ENCODE data around the gene DCTN5.
"Not testable (repeated sequence)": the region's sequence is repeated elsewhere in the genome, so short reads cannot be mapped to it uniquely, and the experiment has no call there.

Gene DCTN5

DNA sequence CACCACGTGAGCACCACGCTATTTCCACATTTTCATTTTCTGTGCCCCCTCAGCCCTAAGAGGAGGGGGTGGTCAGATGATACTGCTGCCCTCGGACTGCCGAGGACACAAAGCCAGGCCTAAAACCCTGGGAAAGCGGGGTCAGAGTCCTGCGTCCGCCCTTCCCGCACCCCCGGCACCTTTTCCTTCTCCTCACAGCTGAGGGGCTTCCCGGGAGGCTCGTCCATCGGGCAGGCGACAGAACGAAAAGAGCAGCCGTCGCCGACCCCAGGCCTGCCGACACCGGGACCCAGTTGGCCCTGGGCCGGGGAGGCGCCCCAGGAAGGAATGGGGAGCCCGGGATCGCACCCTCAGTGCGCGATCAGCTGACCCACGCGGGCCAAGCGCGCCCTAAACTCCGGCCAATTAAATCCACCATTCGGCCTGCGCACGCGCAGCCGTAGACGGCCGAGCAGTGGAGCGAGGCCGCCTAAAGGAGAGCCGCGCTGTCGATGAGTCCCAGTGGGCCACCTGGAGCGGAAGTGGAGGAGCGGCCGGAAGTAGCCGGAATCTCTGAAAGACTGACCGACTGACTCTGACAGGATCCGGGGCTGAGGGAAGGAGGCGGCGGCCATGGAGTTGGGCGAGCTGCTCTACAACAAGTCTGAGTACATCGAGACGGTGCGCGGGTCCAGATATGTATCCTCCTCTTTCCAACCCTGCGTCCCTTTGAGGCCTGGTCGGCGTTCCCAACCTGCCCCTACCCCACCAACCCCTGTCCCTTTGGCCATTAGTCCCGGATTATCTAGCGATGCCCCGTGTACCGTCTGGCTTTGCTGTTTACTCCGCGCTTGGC, at the start of gene DCTN5, which contains the start of gene PALB2:
TSS of gene DCTN5 (plus strand) at position 536 of the 835 bp plus-strand sequence. CDS start at position 613, 77 bp downstream.
TSS of gene PALB2 (minus strand) at position 380 of the 835 bp plus-strand sequence. CDS start at position 227, 153 bp downstream.
- peak; percentile 79 for DNase-seq

DNA sequence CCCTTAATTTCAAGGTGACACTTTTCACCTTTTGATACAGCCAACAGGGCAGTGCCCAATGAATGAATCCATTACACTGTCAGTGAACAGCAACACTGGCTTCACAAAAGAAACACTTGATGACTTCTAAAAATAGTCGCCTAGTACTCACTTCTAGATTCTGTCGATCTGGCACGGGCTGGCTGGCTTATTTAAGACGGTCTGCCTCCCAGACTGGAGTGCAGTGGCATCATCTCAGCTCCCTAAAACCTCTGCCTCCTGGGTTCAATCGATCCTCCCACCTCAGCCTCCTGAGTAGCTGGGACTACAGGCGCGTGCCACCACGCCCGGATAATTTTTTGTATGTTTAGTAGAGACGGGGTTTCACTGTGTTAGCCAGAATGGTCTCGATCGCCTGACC, 47.1 kb upstream of the DCTN5 start:
- DNase-seq = no peak

DNA sequence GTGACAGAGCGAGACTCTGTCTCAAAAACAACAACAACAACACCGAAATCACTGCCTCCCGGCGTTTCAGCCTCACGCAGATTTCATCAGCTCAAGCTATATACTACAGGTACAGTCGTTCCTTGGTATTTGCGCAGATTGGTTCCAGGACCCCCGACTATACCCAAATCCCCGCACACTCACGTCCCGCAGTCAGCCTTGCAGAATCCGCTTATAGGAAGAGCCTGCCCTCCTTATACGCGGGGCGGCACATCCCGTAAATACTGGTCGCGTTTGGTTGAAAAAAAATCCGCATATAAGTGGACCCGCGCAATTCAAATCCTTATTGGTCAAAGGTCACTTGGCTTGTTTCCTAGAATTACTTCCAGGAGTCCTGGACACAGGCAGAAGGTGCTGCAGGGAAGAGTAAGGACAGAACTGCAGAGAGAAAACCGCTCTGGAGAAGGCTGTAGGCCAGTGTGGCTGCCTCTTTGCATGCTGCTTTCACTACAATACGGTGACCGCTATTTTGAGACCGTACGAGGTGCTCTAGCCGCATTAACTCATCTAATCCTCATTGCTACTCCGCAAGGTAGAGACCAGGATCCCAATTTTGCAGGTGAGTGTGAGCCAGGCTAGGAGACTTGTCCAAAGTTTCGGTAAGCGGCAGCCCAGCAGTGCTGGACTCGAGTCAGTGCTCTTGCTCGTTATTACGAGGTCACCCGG, 45.9 kb upstream of the DCTN5 start:
- DNase-seq = no peak

DNA sequence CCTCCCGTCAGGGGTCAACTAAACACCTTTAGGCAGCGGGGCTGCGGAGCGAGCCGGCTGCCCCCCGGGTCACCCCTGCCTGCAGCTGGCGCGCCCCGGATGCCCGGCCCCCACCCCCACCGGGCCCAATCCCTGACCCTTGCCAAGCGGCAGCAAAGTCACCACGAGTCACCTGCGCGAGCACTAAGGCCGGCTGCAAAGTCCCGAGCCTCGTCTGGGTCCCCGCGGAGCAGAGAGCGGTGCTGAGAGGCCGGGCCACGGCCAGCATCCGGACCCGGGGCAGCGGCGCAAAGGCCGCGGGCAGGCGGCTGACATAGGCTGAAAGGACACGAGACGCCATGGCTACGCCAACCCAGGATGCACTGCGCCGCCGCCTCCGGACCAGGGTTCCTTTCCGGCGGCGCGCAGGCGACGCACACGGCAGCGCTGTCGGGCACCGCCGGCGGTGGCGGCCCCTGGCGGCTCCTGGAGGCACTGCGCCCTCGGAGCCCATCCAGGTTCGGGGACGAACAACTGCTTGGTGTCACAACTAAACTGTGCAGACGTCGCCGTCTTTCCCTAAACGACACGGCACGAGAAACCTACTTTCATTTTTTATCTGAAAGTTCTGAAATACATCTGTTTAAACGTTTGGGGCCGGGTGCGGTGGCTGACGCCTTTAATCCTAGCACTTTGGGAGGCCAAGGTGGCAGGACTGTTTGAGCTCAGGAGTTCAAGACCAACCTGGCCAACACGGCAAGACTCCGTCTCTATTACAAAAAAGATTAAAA, 45.1 kb upstream of the DCTN5 start, which contains the start of gene NDUFAB1:
TSS of gene NDUFAB1 (minus strand) at position 366 of the 770 bp plus-strand sequence. CDS start at position 340, 26 bp downstream.
- peak; percentile 90 for DNase-seq

DNA sequence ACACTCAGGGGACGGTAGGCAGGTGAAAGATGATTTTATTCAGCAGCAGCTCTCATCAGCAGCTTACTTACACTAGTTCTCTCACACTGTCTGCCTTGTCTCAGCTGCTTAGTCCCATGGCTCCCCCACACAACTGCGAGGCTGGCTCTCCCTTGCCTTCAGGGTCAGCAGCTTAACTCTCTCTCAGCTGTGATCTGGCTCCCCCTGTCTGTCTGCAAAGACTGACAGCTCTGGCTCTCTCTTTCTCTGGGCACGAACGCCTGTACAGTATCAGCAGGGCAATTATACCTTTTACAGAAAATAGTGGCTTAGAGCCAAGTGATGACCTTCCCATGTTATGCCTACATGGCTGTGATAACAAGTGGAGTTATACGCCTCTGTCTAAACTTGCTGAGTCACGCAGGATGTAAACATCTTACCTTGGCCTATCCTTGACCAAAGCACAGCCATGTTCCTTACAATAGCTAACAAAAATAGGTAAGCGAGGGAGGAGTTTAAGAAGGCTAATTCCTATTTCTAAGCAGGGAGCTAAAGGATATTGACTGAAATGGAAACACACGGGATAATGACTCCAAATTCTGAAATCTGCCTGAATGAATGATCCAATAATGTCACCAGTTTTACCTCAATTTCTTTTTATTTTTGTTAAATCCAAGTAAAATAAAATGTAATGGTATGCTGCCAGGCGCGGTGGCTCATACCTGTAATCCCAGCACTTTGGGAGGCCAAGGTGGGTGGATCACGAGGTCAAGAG, 44.1 kb upstream of the DCTN5 start:
- DNase-seq = no peak

DNA sequence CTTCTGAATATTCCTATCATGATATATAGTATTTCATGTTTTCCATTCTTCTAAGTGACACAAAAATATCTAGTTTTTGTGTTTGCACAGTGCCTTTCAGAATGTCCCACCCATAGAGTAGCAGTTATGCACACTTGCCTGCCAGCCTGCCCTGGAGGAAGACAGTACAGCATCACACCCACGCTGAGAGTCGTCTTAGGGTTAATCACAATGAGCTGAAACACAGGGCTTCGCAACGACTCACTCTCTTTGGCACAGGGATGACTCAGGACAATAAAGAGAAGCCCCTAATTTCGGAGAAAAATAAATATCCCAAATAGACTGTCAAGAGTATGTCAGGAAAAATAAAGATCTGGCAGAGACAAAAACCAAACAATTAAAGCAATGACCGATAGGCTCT, 33.5 kb upstream of the DCTN5 start:
- DNase-seq = no peak

DNA sequence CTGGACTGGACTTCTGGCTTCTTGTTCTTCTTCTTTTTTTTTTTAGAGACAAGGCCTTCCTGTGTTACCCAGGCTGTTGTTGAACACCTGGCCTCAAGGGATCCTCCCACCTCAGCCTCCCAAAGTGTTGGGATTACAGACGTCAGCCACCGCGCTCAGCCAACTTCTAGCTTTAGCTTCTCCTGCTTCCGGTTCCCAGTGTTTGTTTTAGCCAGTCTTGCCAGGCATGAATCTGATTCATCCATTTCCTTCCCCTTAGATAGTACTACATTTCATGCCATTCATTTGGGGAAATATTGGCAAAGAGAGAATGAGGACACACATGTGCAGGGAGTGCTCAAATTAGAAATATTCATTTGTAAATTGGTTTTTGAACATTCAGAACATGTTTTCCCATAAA, 33.1 kb upstream of the DCTN5 start:
- DNase-seq = no peak

DNA sequence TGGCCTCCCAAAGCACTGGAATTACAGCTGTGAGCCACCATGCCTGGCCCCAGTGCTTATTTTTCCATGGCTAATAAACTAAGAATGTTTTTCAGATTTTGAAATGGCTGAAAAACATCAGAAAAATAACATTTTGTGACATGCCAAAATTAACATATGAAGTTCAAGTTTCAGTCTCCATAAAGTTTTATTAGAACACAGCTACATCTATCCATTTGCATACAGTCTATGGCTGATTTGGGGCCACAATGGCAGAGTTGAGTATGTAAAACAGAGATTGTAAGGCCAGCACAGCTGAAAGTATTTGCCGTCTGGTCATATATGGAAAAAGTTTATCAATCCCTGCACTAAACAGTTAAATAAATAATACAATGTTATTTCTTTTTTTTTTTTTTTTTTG, 31.3 kb upstream of the DCTN5 start:
- DNase-seq = no peak

DNA sequence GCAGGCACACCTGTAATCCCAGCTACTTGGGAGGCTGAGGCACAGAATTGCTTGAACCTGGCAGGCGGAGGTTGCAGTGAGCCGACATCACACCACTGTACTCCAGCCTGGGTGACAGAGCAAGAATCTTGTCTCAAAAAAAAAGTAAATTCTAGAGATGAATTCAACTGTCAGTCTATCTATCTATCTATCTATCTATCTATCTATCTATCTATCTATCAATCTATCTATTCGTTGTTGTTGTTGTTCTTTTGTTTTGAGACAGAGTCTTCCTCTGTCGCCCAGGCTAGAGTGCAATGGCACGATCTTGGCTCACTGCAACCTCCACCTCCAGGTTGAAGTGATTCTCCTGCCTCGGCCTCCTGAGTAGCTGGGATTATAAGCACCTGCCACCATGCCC, 30.4 kb upstream of the DCTN5 start:
- DNase-seq = not testable (repeated sequence)

DNA sequence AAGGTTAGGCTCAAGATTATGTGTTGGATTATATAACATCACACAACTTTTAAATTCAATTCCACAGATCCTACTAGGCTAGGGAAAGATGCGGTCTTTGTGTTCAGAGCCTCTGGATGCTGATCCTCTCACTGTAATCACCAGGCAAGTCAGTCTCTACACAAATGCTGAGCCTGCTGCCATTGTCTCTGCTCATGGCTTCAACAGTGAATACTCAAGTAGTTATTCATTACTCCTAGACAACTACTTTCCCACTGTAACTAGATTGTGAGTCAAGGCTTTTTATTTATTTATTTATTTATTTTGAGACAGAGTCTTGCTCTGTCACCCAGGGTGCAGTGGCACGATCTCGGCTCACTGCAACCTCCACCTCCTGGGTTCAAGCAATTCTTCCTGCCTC, 29.3 kb upstream of the DCTN5 start:
- DNase-seq = no peak

DNA sequence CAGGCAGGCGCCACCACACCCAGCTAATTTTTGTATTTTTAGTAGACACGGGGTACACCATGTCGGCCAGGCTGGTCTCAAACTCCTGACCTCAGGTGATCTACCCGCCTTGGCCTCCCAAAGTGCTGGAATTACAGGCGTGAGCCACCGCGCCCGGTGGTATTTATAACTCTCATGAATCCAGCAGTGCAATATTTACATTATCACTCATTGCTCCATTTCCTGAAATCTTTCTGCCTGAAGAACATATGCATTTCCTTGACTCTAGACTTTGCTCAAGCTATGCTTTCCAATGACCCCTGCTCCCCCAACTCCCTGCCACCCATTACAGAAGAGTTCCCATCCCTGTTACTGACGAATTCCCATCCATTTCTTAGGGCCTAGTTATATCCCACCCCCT, 25.5 kb upstream of the DCTN5 start:
- no peak for DNase-seq

DNA sequence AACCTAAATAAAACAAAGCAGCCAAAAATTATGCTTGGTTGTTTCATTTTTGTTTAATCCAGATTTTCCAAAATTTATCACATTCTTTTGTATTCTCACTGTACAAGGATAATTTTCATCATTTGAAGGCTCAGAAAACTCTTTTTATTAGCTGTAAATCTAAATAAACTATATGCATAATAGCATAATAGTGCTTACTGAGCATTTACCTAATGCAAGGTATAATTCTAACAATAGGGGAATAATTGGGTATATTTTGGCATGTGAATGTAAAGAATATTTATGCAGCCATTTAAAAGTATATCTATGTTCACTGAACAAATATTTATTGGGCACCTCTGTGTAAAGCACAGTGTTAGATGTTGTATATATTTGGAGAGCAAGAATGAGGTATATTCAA, 17.2 kb upstream of the DCTN5 start:
- DNase-seq = no peak

DNA sequence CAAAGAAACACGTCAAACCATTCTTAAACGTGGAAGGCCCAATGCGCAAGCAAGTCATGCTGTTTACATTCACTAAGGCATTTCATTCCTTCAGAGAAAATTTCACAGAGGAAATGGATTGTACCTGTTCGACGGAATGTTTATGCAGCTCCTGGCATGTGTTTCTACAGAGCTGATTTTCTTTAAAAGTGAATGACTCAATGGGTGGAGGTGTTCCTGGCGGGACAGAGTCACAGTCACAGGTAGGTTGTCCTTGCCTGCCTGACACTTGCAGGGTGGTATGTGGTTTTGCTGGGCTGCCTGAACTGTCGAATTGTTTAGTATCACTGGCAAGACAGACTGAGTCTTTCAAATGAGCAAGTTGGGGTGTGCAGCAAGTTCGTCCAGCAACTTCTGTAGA, 11.8 kb upstream of the DCTN5 start:
- no peak for DNase-seq

DNA sequence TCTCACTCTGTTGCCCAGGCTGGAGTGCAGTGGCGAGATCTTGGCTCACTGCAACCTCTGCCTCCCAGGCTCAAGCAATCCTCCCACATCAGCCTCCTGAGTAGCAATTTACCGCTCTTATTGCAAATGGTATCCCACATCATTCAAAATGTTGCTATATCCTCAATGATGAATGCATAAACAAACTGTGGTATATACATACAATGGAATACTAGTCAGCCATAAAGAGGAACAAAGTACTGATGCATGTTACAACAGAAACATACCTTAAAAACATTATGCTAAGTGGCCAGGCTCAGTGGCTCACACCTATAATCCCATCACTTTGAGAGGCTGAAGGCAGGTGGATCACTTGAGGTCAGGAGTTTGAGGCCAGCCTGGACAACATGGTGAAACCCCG, 9.4 kb upstream of the DCTN5 start:
- not testable (repeated sequence) for DNase-seq

DNA sequence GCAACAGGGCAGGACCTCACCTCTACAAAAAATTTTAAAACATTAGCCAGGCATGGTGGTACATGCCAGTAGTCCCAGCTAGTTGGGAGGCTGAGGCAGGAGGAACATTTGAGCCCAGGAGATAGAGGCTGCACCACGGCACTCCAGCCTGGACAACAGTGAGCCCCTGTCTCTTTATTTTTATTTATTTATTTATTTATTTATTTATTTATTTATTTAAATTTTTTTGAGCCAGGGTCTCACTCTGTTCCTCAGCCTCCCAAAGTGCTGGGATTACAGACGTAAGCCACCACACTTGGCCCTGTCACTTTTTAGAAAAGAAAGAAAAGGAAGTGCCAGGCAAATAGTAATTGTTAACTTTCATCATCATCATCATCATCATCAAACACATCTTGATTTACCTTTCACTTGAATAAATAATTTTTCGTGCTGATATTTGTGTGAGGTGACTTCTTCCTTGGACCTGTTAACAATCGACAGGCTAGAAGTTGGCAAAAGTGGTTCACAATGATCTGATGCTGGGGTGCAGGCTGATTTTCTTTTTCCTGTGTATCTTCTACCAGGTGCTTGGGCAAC, 6.7 kb upstream of the DCTN5 start:
- DNase-seq = no peak

DNA sequence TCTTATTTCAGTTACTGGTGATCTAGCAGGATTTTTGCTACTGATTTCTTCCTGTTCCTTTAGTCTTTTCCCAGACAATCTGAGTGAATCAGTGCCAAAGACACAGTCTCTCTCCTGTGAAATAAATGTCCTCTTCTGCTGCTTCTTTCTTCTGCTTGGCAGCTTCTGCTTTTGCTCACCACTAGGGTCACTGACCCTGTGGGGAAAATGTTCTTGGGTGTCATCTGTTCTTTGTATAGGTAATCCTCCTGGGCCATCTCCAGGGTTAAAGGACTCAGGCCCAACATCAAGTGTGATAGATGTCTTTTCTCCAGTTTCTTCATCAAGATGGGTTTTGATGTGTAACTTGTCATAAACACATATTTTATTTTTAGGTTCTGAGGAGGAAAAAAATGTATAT, 5.3 kb upstream of the DCTN5 start:
- DNase-seq = no peak

DNA sequence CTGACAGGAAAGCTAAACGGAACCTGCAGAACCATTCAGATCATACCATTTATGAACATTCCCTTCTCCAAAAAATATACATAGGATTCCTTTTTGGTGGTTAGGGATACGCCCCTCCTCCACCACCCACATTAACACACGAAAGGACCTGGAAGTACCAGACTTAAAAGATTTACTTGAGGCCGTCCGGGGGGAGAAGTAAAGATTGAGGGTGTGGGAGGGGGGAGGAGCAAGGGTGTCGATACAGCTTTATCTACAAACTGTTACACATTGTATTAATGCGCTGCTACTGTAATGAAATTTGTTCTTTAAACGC, 693 bp upstream of the DCTN5 start:
- no peak for DNase-seq

DNA sequence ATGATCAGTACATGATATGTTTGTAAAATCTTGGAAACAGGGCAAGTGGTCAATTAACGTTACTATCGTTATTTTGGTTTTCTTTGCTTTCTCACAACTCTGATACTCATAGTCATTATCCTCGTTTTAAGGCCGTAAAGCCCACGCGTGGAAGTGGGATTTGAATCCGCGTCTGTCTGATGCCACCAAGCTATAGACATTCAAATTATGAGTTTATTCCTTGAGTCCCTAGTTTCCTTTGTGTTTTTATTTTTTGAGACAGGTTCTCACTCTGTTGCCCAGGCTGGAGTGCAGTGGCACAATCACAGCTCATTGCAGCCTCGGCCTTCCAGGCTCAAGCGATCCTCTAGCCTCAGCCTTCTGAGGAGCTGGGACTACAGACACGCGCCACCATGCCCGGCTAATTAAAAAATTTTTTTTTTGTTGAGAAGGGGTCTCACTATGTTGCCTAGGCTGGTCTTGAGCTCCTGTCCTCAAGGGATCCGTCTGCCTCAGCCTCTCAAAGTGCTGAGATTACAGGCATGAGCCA, 1.0 kb downstream of the DCTN5 start:
- no peak for DNase-seq

DNA sequence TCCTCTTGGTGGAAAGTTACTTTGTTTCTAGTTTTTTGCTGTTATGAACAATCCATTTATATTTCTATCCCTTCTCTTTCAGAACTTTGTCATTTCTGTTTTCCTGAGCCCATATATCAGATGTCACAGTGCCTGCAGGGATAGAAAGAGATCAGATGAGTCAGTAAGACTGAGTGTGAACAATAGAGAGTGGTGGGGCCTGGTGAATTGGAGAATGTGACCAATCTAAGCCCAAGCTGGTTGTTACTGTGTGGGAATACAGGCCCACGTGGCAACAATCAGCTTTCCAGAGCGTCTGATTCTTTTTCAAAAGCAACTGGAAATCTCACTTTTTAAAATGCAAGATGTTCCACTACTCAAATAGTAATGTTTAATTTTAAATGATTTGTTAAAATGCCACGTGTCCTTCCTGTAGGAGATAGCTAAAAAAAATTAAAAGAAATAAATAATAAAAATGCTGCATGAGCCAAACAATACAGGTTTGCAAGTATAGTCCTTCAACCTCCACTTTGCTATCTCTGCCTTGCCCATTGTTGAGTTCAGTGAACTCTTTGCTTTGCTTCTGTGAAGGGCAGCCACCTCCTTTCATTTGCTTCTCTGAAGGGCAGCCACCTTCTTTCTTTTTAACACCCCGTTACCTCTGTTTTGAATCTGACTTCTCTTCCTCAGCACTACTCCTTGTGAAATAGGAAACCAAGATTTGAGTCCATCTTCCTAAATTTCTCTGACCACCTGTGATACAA, 9.6 kb downstream of the DCTN5 start:
- DNase-seq = no peak

DNA sequence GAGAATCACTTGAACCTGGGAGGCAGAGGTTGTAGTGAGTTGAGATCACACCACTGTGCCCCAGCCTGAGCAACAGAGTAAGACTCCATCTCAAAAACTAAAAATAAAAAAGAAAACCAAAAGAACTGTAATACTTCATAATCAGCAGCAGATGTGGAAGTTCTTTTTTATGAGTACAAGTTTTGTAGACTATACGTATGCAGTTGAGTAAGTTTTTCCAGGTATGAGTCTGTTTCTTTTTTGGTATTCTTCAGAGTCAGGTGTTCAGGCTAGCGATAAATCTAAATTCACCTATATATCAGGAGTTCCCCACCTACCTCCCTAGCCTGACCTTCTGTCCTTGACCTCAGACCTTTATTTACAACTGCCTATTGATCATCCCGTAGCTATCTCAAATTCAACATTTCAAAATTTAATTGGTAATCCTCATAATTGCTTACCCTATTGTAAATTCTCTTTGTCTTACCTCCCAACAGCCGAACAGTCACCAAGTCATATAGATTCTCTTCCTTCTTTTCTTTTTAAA, 10.7 kb downstream of the DCTN5 start:
- no peak for DNase-seq

DNA sequence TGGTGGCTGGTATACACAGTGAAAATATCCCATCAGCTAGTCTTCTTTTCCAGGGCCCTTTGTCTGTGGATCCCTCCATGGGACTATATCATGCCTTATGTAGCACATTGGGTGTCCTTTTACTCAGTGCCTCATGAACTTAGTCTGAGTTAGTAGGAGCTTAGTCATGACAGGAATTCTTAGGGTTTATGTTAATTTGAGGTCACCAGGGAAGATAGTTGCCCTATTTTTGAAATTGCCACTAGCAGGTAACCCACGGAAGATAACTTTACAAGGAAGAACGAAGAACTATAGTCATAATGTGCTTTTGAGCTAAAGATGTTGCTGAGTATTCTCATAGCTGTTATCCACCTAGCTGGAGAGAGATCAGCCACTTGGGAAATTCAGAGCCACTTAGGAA, 22.7 kb downstream of the DCTN5 start:
- no peak for DNase-seq
